Activated T-cell treated with anti-CD3 and anti-CD28 coated beads for 4 hours (primary cell): ENCODE data around the gene MPP7.
A peak's percentile ranks its signal among the peaks of the same experiment; 100 is the strongest.

Experiments
- DNase-seq: peaks from one replicate; pipeline ENCODE4 v3.0.0-alpha.2; 2020

Gene MPP7

GRCh38 chr10:28304032-28304571 is 1.2 kb upstream of the MPP7 start:
- no peak for DNase-seq

DNA sequence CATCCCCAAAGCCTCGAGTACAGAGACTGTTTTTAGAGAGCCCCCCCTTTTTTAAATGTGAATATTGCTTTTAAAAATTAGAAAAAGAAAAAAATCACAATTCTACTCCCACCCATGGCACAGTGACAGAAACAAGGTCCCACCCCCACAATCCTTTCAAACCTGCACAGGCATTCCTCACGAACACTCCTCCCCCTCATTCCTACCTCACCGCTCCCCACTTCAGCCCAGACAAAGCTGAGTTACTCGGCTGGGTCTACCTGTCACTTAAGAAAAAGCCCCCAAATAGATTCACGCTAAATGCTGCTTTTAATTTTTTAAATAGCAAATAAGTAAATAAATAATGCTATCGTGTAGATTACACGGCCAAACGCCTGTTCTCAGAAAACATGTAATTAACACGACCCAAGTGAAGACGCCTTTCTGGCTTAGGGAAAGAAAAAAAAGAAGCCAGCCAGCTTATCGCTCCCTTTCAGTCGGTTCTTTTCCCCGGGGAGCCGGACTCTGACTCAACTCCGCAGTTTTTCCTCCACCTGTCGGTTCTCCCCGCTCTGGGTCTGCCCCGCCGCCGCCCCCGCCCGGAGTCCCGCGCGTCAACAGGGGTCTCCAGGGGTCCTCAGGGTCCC is 739 bp downstream of the MPP7 start:
- no peak for DNase-seq

DNA sequence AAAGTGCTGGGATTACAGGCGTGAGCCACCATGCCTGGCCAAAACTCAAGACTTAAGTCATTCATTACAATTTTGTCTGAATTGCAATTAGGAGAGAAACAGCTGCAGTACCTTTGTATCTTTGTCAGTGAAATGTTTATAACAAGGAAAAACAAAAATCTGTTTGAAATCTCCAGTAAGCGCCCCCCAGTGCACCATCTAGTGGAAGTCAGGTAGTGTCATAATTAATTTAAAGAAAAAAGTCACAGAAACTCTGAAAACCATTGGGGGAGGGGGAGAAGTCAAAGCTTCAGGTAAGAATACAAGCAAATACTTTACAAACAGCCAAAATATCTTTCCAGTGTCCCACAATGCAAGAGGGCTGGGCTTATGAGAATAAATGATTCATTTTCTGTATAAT is 2.8 kb downstream of the MPP7 start:
- no peak for DNase-seq

DNA sequence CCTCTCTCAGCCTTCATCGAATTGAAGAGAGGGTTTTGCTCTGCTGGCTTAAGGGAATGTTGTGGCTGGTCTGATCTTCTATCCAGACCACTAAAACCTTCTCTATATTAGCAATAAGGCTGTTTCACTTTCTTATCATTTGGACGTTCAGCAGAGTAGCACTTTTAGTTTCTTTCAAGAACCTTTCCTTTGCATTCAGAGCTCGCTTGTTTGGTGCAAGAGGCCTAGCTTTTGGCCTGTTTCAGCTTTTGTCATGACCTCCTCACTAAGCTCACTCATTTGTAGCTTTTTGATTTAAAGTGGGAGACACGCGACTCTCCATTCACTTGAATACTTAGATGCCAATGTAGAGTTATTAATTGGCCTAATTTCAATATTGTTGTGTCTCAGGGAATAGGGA is 3.9 kb downstream of the MPP7 start:
- DNase-seq, result no peak

- no peak for DNase-seq
These were observed 6.8 kb downstream of the MPP7 start for GRCh38 chr10:28296023-28296422.

GRCh38 chr10:28295336-28295735 is 7.5 kb downstream of the MPP7 start:
- DNase-seq, result no peak

- DNase-seq, result no peak
These were observed 8.1 kb downstream of the MPP7 start for GRCh38 chr10:28294809-28295208.

DNA sequence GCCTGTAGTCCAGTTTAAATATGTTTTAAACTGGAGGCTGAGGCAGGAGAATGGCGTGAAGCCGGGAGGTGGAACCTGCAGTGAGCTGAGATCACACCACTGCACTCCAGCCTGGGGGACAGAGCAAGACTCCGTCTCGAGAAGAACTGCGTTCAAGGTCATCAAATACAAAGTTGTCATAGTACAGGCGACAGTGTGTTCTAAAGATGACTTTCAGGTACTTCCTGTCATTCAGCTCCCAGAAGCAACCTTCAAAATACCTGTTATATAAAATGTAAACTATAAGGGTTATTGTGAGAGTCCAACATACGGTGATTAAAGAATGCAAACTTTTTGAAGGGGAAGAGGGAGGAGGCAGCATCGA is 8.7 kb downstream of the MPP7 start:
- no peak for DNase-seq

DNA sequence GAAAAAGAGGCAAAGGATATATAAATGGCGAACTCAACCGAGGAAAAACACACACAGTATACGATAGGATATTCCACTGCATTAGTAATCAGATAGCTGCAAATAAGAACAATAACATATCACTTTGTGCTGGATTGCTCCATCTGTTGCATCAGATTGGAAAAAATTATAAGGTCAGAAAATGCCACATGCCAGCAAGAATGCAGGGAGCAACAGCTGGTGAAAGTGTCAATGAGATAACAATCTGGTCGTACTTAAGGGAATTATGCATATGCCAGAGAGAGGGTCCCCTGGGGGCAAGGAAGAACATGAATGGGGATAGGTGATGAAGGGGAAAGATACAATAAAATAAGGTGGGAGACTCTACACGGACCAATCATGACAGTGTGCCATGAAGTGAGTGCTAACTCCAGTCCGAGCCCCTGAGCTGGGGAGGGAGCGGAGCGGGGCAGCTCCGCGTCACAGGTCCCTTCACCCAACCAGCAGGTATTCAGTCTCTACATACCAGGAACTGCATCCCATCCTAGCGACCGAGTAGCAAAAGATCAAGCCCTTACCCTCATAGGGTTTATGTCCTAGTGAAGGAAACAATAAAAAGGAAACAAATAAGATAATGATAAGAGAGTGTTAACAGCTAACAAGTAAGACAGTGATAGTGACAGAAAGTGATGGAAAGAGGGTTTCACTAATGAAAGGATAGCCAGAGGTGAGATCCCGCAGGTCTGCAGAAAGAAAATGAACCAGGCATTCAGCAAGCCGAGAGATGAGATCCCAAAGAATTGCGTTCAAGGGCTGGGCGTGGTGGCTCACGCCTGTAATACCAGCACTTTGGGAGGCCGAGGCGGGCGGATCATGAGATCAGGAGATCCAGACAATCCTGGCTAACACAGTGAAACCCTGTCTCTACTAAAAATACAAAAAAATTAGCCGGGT is 9.4 kb downstream of the MPP7 start:
- no peak for DNase-seq

- DNase-seq, result peak; percentile 25
These were observed 11.0 kb downstream of the MPP7 start for GRCh38 chr10:28291881-28292297.

DNA sequence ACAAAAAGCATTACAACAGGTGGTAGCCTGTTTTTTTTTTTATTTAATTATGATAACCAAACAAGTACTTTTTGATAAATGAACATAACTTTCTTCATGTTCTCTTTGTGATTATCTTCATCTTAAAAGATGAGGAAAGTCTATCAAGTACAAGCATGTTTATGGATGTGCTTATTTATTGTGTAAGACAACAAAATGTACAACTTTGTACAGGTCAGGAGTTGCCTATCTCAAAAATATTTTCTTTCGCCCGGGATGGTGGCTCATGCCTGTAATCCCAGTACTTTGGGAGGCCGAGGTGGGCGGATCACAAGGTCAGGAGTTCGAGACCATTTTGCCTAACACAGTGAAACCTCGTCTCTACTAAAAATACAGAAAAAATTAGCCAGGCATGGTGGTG is 17.0 kb downstream of the MPP7 start:
- DNase-seq, result no peak

GRCh38 chr10:28284126-28284525 is 18.7 kb downstream of the MPP7 start:
- no peak for DNase-seq

GRCh38 chr10:28283251-28283650 is 19.6 kb downstream of the MPP7 start:
- DNase-seq, result no peak

DNA sequence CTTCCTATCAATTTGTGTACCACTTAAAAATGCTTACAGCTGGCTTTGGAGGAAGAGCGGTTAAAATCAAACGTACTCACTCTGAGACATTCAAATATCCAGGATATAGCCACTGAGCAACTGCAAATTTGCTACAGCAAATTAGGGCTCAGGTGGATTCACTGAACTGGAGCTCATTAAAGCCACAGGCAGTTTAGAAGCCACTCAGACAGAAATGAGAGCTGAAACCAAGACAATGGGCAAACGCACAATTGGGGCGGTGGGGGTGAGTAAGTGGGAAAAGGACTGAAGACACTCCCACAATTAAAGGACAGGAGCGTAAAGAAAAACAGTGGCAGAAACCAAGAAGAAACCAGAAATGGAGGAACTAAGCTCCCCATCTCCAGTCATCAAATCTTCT is 20.5 kb downstream of the MPP7 start:
- DNase-seq, result no peak

DNA sequence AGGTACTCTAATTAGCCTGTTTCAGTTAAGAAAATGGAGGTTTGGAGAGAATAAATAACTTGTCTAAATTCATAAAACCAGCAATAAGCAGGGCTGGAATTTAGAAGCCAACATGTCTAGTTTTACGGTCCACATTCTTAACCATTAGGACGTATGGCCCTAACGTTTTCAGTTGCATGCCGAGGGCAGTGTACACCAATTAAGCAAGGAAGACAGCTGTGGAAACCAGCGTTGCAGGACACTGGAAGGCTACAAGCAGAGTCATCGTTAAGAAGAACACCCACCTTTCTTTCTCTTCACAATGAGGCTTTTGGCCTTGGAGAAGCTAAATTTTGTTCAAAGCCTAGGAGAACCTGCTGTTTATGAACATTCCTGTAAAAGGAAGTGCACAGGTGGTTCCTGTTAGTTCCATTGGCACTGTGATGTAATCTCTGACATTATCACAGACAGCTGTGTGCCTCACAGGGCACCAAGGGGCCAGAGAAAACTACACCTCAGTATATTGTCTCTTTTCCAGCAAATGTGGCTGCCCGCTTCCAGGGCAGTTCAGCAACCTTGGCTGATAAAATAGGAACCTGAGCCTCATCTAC is 21.0 kb downstream of the MPP7 start:
- no peak for DNase-seq

DNA sequence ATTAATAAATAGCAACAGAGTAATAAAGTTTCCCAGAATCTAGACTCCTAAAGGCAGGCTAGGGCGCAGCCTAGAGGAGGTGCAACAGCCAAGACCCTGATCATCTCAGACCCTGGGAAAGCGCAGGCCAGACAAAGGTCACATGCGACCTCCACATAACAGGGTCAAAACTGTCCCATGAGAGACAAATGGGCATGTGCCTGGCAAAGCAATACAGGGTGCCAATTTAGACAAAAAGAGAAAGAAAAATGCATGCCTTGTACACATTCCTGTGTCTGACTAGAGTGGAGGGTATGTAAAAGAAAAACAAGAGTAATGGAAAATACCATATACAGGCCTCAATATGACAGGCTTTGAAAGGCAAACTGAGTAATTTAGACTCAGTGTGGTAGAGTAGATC is 22.2 kb downstream of the MPP7 start:
- no peak for DNase-seq

DNA sequence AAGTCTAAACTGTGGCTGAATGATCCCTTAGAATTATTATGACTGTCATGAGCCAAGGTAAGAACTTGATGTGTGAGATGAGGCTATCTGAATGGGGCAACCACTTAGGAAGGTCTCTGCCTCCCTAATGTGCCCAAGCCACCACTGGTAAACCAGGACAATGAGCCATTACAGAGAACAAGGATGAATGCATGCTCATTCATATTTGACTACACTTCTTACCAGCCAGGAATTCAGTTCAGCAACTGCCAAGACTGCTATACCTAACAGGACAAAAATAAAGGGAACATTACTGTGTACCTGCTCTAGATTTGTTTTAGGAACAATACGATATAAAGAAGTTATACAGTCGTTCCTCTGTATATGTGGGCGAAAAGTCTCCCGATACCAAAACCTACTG is 23.0 kb downstream of the MPP7 start:
- no peak for DNase-seq

DNA sequence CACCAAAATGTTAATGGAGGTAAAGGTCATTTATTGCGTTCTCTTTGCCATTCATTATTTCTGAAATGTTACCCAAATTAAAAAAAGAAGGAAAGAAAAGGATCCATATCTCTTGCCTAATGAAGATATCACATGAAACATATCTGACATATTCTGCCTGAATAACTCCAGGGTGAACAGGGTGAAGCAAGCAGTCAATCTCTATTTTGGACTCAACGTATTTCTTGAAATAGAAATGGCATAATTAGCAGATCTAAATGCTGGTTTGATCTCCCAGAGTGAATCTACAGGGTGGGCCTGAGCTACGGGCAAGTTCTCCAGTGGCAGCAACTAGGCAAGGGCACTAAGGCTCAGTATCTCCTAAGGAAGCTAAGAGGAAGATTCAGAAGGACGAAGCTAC is 24.0 kb downstream of the MPP7 start:
- DNase-seq, result no peak

DNA sequence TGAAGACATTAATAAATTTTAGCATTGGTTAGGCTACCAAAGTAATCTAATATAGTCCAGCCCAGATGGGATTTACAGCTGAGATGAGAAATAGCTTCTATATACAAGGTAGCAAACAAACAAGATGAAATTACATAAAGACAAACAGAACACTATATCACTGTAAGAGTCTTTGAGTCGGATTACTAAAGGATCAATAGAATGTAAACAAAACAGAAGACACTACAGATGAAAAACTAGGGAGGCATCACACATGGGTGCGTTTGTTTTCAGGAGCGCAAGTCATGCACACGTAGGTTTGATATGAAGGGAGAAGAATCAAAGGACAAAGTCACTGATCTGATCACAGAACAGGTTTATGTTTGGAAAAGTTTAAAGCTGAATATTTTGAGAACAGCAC is 26.5 kb downstream of the MPP7 start:
- DNase-seq, result no peak

- no peak for DNase-seq
These were observed 28.4 kb downstream of the MPP7 start for GRCh38 chr10:28274475-28274874.

DNA sequence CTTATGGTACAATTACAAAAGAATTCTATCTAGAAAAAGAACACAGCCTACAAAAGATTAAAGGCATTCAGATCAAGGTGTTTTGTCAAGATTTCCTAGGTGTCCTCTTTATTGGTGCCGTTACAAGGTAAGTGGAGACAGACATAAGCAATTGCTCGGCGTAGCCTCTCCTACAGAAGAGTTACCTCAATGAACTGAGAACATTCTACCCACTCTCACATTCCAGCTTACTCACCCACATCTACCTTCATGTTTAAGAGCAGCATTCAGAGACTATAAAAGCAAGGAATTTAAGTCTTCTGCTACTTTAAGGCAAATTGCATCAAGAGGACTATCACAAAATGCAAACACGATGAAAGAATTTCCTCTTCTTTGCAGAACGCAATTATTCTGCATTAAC is 29.5 kb downstream of the MPP7 start:
- no peak for DNase-seq

DNA sequence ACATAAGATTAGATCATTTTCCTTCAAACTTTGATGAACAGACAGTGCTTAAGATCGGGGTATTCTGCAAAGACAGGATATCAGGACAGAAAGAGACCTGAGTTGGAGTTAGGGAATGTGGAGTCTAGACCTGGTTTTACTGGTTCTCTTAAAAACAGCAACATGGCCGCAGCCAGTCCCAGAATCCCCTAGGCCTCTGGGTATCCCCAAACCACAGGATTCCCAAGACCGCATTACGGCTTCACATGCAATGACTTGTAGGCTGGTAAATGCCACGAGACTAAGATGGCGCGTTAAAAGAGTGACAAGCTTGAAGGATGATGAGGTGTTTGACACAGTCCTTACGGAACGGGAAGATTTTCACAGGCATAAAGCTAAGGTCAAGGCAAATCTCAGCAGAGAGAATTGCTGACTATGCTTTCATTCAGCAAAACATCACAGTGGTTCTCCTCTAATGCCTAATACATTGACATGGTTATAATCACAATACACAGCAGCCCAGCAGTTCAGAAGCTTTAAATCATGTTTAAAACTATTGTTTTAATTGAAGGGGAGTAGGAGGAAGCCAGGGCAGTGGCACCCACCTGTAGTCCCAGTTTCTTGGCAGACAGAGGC is 32.9 kb downstream of the MPP7 start:
- DNase-seq, result no peak

- no peak for DNase-seq
These were observed 36.2 kb downstream of the MPP7 start for GRCh38 chr10:28266449-28267224.
